Upper lobe of left lung (tissue), 6 donors: Measurements from ENCODE around the gene TDRKH. TPM values are rescaled to one million over a fixed set of nuclear protein-coding genes. Genes with fewer than 3 reads are reported as not detected.

Experiments
- ATAC-seq, 2 donors: fragments of 200-7000 bp; cut with Tn5 transposase; one replicate each; pipeline ENCODE4 v1.9.1; 2022; ENCODE audit warnings: mild to moderate bottlenecking in 2 of 2, moderate library complexity in 2 of 2; ENCODE audit not compliant: low FRiP score in 2 of 2
- DNase-seq, 2 donors: peaks; one replicate each; pipeline ENCODE4 v3.0.0-alpha.2; 2019 to 2020
- H3K27ac ChIP-seq, 4 donors: fragments of 200-600 bp; sonication (generic); one replicate each; pipeline ENCODE4 v1.5.1; 2016 to 2019
- H3K27me3 ChIP-seq, 4 donors: fragments of 200-600 bp; sonication (generic); one replicate each; pipeline ENCODE4 v1.5.1; 2017 to 2019
- H3K36me3 ChIP-seq, 4 donors: fragments of 200-600 bp; sonication (generic); one replicate each; pipeline ENCODE4 v1.5.1; 2016 to 2019
- H3K4me1 ChIP-seq, 4 donors: fragments of 200-600 bp; sonication (generic); one replicate each; pipeline ENCODE4 v1.5.1; 2018 to 2019
- H3K4me3 ChIP-seq, 4 donors: fragments of 200-600 bp; sonication (generic); one replicate each; pipeline ENCODE4 v1.5.1; 2017 to 2019; ENCODE audit warnings: mild to moderate bottlenecking in 2 of 4, moderate library complexity in 1 of 4
- H3K9me3 ChIP-seq, 4 donors: fragments of 200-600 bp; sonication (generic); one replicate each; pipeline ENCODE4 v1.5.1; 2018 to 2019
- CTCF ChIP-seq, 6 experiments: fragments of 450-650 bp in 4 of 6; fragments of 200-600 bp in 2 of 6; sonication (generic) in 2 of 6; IDR thresholded peaks; one replicate each; pipeline ENCODE4 v1.5.1; 2016 to 2019; ENCODE audit warnings: antibody characterized with exemption in 6 of 6
- EP300 ChIP-seq, 4 donors: sonication (generic); formaldehyde crosslinking; IDR thresholded peaks; one replicate each; pipeline ENCODE4 v1.5.1; 2017; ENCODE audit warnings: antibody characterized with exemption in 4 of 4, control low read depth in 2 of 4
- POLR2A ChIP-seq, 4 donors: fragments of 450-650 bp; IDR thresholded peaks; one replicate each; pipeline ENCODE4 v1.5.1; 2016 to 2017; ENCODE audit warnings: antibody characterized with exemption in 4 of 4, mild to moderate bottlenecking in 2 of 4
- POLR2AphosphoS5 ChIP-seq, 2 donors: sonication (generic); formaldehyde crosslinking; IDR thresholded peaks; one replicate each; pipeline ENCODE4 v1.5.1; 2017; ENCODE audit warnings: antibody characterized with exemption in 2 of 2
- WGBS, 2 donors: methylation state at CpG; one replicate each; pipeline ENCODE4 v1.1.5; 2017 to 2018; 5-methylcytosine and 5-hydroxymethylcytosine counted together
- total RNA-seq, 6 donors: library from RNA; depleted of rRNA in 4 of 6; stranded (reverse); fragments of >200 nt in 4 of 6; gene quantifications; one replicate each; pipeline versions ENCODE4 v1.1.0 to v1.2.1, GENCODE V29; 2016 to 2021
- donor health status: DM: no; HTN: no; CAD: no; lungs with moderate emphysema.
- donor health status: DM: no; HTN: yes; CAD: no; lungs with severe emphysema.

The TDRKH gene
- total RNA-seq, 6 donors from 2014 or later, result 7.3 to 17.0 (median 13.1) TPM

GRCh38 chr1:151820940-151821339 lies 30.6 kb upstream of the TDRKH start:
- WGBS, 2 donors, result 10 to 18% methylated on average over 2 of the region's 2 CpGs
- no peak for ATAC-seq

GRCh38 chr1:151819976-151820623 lies 29.8 kb upstream of the TDRKH start:
- no peaks in the 10 kb centered on the region for H3K36me3 ChIP-seq
- ATAC-seq (no peak), DNase-seq (peak in 1 of 2 donors; percentile 57)
- WGBS, 2 donors, result 72 to 74% methylated on average over 7 of the region's 7 CpGs
- H3K27ac ChIP-seq, result no peak overlapping the region
- no peaks in the 10 kb centered on the region for H3K9me3 ChIP-seq
- peaks cover 0 to 13% (median 2%) of the 10 kb centered on the region in 4 donors for H3K4me1 ChIP-seq
- TF ChIP-seq EP300 (IDR thresholded peaks at IDR 0.05), result no peak
- no peak for TF ChIP-seq POLR2A (IDR thresholded peaks at IDR 0.05)
- no peak for TF ChIP-seq CTCF (IDR thresholded peaks at IDR 0.05)
- TF ChIP-seq POLR2AphosphoS5 (IDR thresholded peaks at IDR 0.05), result no peak
- no peak overlapping the region for H3K4me3 ChIP-seq
- no peaks in the 10 kb centered on the region for H3K27me3 ChIP-seq

More at GRCh38 chr1:151820940-151821339, 30.6 kb upstream of the TDRKH start:
- Histone ChIP-seq H3K4me1 (peaks cover 0 to 13% (median 2%) of the 10 kb centered on the region in 4 donors), H3K27ac (no peak overlapping the region), H3K4me3 (no peak overlapping the region), H3K27me3 (no peaks in the 10 kb centered on the region), H3K9me3 (no peaks in the 10 kb centered on the region), H3K36me3 (no peaks in the 10 kb centered on the region)
- TF ChIP-seq EP300 (IDR thresholded peaks at IDR 0.05), result no peak
- peak in 1 of 2 donors; percentile 37 for DNase-seq

- no peak overlapping the region for H3K27ac ChIP-seq
- ATAC-seq, result no peak
- WGBS, 2 donors, result 82 to 84% methylated on average over 11 to 12 of the region's 12 CpGs
Measured at GRCh38 chr1:151819227-151819835, 29.0 kb upstream of the TDRKH start.

GRCh38 chr1:151817353-151817730 lies 27.0 kb upstream of the TDRKH start:
- H3K4me3 ChIP-seq, result no peak overlapping the region
- no peaks in the 10 kb centered on the region for H3K27me3 ChIP-seq
- WGBS, 2 donors, result 66 to 74% methylated on average over 6 to 7 of the region's 7 CpGs
- TF ChIP-seq CTCF (IDR thresholded peaks at IDR 0.05) (no peak), EP300 (IDR thresholded peaks at IDR 0.05) (no peak), POLR2AphosphoS5 (IDR thresholded peaks at IDR 0.05) (no peak), POLR2A (IDR thresholded peaks at IDR 0.05) (no peak)
- no peaks in the 10 kb centered on the region for H3K9me3 ChIP-seq
- DNase-seq (no peak), ATAC-seq (no peak)
- no peak overlapping the region for H3K27ac ChIP-seq
- peaks cover 0 to 3% (median 0%) of the 10 kb centered on the region in 4 donors for H3K36me3 ChIP-seq
- peaks cover 0 to 13% (median 2%) of the 10 kb centered on the region in 4 donors for H3K4me1 ChIP-seq

More at GRCh38 chr1:151819227-151819835, 29.0 kb upstream of the TDRKH start:
- DNase-seq, result no peak
- TF ChIP-seq POLR2A (IDR thresholded peaks at IDR 0.05), result no peak
- TF ChIP-seq CTCF (IDR thresholded peaks at IDR 0.05), result no peak
- no peak for TF ChIP-seq EP300 (IDR thresholded peaks at IDR 0.05)
- TF ChIP-seq POLR2AphosphoS5 (IDR thresholded peaks at IDR 0.05), result no peak
- no peaks in the 10 kb centered on the region for H3K36me3 ChIP-seq
- H3K27me3 ChIP-seq, result no peaks in the 10 kb centered on the region
- no peak overlapping the region for H3K4me3 ChIP-seq
- peaks cover 0 to 13% (median 2%) of the 10 kb centered on the region in 4 donors for H3K4me1 ChIP-seq
- no peaks in the 10 kb centered on the region for H3K9me3 ChIP-seq

- no peaks in the 10 kb centered on the region for H3K9me3 ChIP-seq
- no peak for ATAC-seq
- no peak for TF ChIP-seq EP300 (IDR thresholded peaks at IDR 0.05)
- TF ChIP-seq POLR2A (IDR thresholded peaks at IDR 0.05), result no peak
- no peak for TF ChIP-seq POLR2AphosphoS5 (IDR thresholded peaks at IDR 0.05)
- TF ChIP-seq CTCF (IDR thresholded peaks at IDR 0.05), result no peak
- 66 to 77% methylated on average over 14 to 26 of the region's 26 CpGs for WGBS, 2 donors
- no peak overlapping the region for H3K27ac ChIP-seq
- H3K36me3 ChIP-seq, result peaks cover 0 to 3% (median 0%) of the 10 kb centered on the region in 4 donors
- H3K4me1 ChIP-seq, result peaks cover 0 to 13% (median 2%) of the 10 kb centered on the region in 4 donors
- DNase-seq, result peak in 1 of 2 donors; percentile 57
- H3K4me3 ChIP-seq, result no peak overlapping the region
- H3K27me3 ChIP-seq, result no peaks in the 10 kb centered on the region
Measured at GRCh38 chr1:151816548-151817352, 26.4 kb upstream of the TDRKH start.
